ENCODE measurements around the gene PLA2R1.

- TF ChIP-seq CTCF (IDR thresholded peaks at IDR 0.05): no peak
- TF ChIP-seq POLR2A (IDR thresholded peaks at IDR 0.05): no peak
Observed at GRCh38 chr2:160092445-160092844, 30.0 kb upstream of the PLA2R1 start.
